Naive thymus-derived CD8-positive, alpha-beta T cell (primary cell): ENCODE data around the gene AMPD3. TPM values are rescaled to one million over a fixed set of nuclear protein-coding genes. Genes with fewer than 3 reads are reported as not detected.
"Not testable (repeated sequence)": the region's sequence is repeated elsewhere in the genome, so short reads cannot be mapped to it uniquely, and the experiment has no call there.

Experiments used
- ATAC-seq, 2 donors: fragments of 150-1000 bp; cut with Tn5 transposase in 1 of 2; sonication (Bioruptor Pico), chemical (Tn5 transposase) in 1 of 2; 1 replicate in 1 of 2; 2 replicates in 1 of 2; pipeline ENCODE4 v1.10.0; 2021; ENCODE audit warnings: mild to moderate bottlenecking in 2 of 2, moderate library complexity in 2 of 2
- POLR2A ChIA-PET: fragments of 350-600 bp; sonication (Branson Sonifier 250); formaldehyde crosslinking; loops from one replicate; lab custom pipeline; 2021; ENCODE audit warnings: antibody characterized with exemption; lab: Charles Lee
- DNase-seq, 10 donors: peaks; one replicate each; pipeline versions ENCODE4 v3.0.0 to v3.0.0-alpha.2; 2020 to 2022
- H3K27ac Mint-ChIP-seq, 10 donors: one replicate each; pipeline ENCODE4 v1.8.0; 2020 to 2022; ENCODE audit warnings: mild to moderate bottlenecking in 10 of 10, mixed read lengths in 10 of 10, moderate library complexity in 4 of 10, inconsistent platforms in 1 of 10
- H3K27me3 Mint-ChIP-seq, 5 donors: one replicate each; pipeline ENCODE4 v1.8.0; 2021 to 2022; ENCODE audit warnings: mixed read lengths in 5 of 5
- H3K36me3 Mint-ChIP-seq, 3 donors: one replicate each; pipeline ENCODE4 v1.8.0; 2020 to 2022; ENCODE audit warnings: mixed read lengths in 3 of 3, mild to moderate bottlenecking in 2 of 3, inconsistent platforms in 1 of 3
- H3K4me1 Mint-ChIP-seq, 4 donors: one replicate each; pipeline ENCODE4 v1.8.0; 2021 to 2022; ENCODE audit warnings: mixed read lengths in 4 of 4
- H3K4me3 Mint-ChIP-seq, 10 donors: one replicate each; pipeline ENCODE4 v1.8.0; 2020 to 2022; ENCODE audit warnings: mild to moderate bottlenecking in 10 of 10, mixed read lengths in 10 of 10, moderate library complexity in 6 of 10, inconsistent platforms in 1 of 10
- H3K9me3 Mint-ChIP-seq, 9 donors: one replicate each; pipeline ENCODE4 v1.8.0; 2020 to 2022; ENCODE audit warnings: mixed read lengths in 9 of 9, mild to moderate bottlenecking in 3 of 9, inconsistent platforms in 1 of 9, moderate library complexity in 1 of 9
- polyA plus RNA-seq, 3 donors: library from polyadenylated mRNA; unstranded; fragments of 300-500 nt; fragmentation: Illumina TruSeq; gene quantifications; one replicate each; pipeline ENCODE4 v1.2.3, GENCODE V29; 2021
- total RNA-seq, 8 experiments: library from RNA in 2 of 8; stranded (reverse) in 2 of 8; gene quantifications; one replicate each; pipeline ENCODE4 v1.2.3 and lab custom pipeline; 2021 to 2026

Gene AMPD3
- total and polyA plus RNA-seq, 5 experiments from 2014 or later, result 4.3 to 28.0 (median 14.2) TPM

- no peaks in the 10 kb centered on the region for H3K36me3 Mint-ChIP-seq
- POLR2A ChIA-PET, result interaction anchor here (1.0 to 2.7 kb wide), 4 partner anchors 41 to 239 kb away, joined by 3 to 10 read pairs (median 8); partner anchors contain the start of genes AMPD3 and RNF141
- H3K4me3 Mint-ChIP-seq, result peak overlapping the region in 7 of 10 donors; percentile 2 to 55 (median 31)
- peaks cover 7 to 33% (median 29%) of the 10 kb centered on the region in 4 donors for H3K4me1 Mint-ChIP-seq
- no peaks in the 10 kb centered on the region for H3K9me3 Mint-ChIP-seq
- peak overlapping the region in 3 of 10 donors; percentile 38 to 63 (median 49) for H3K27ac Mint-ChIP-seq
- ATAC-seq (peak in 1 of 2 donors; percentile 59), DNase-seq (no peak)
- peaks cover 0 to 5% (median 0%) of the 10 kb centered on the region in 5 donors for H3K27me3 Mint-ChIP-seq
These were observed 40.4 kb upstream of the AMPD3 start for GRCh38 chr11:10414659-10415058.

GRCh38 chr11:10415817-10416392 lies 39.2 kb upstream of the AMPD3 start:
- peaks cover 0 to 5% (median 0%) of the 10 kb centered on the region in 5 donors for H3K27me3 Mint-ChIP-seq
- no peak overlapping the region for H3K27ac Mint-ChIP-seq
- H3K36me3 Mint-ChIP-seq, result no peaks in the 10 kb centered on the region
- peaks cover 0 to 3% (median 0%) of the 10 kb centered on the region in 9 donors for H3K9me3 Mint-ChIP-seq
- H3K4me3 Mint-ChIP-seq, result no peak overlapping the region
- POLR2A ChIA-PET, result interaction anchor here (0.6 to 1.0 kb wide), 3 partner anchors 40 to 1164 kb away, joined by 3 to 5 read pairs (median 3); no protein-coding TSS in a partner anchor
- H3K4me1 Mint-ChIP-seq, result peaks cover 5 to 30% (median 27%) of the 10 kb centered on the region in 4 donors
- ATAC-seq (no peak), DNase-seq (no peak)

GRCh38 chr11:10418259-10418949 lies 36.7 kb upstream of the AMPD3 start:
- H3K27ac Mint-ChIP-seq, result peak overlapping the region in 1 of 10 donors; percentile 65
- POLR2A ChIA-PET, result no interaction called here
- H3K9me3 Mint-ChIP-seq, result peaks cover 0 to 5% (median 0%) of the 10 kb centered on the region in 9 donors
- H3K4me3 Mint-ChIP-seq, result no peak overlapping the region
- peaks cover 0 to 5% (median 3%) of the 10 kb centered on the region in 5 donors for H3K27me3 Mint-ChIP-seq
- DNase-seq (no peak), ATAC-seq (no peak)
- H3K4me1 Mint-ChIP-seq, result peaks cover 4 to 24% (median 21%) of the 10 kb centered on the region in 4 donors
- H3K36me3 Mint-ChIP-seq, result no peaks in the 10 kb centered on the region

GRCh38 chr11:10418950-10419310 lies 36.1 kb upstream of the AMPD3 start:
- DNase-seq, result no peak
- POLR2A ChIA-PET, result no interaction called here
- H3K4me3 Mint-ChIP-seq, result no peak overlapping the region
- H3K27me3 Mint-ChIP-seq, result peaks cover 0 to 5% (median 3%) of the 10 kb centered on the region in 5 donors
- no peak for ATAC-seq
- H3K36me3 Mint-ChIP-seq, result no peaks in the 10 kb centered on the region
- peaks cover 0 to 5% (median 0%) of the 10 kb centered on the region in 9 donors for H3K9me3 Mint-ChIP-seq
- no peak overlapping the region for H3K27ac Mint-ChIP-seq
- peaks cover 4 to 19% (median 15%) of the 10 kb centered on the region in 4 donors for H3K4me1 Mint-ChIP-seq

GRCh38 chr11:10426475-10426874 lies 28.6 kb upstream of the AMPD3 start:
- Mint-ChIP-seq H3K4me1 (no peaks in the 10 kb centered on the region), H3K27ac (no peak overlapping the region), H3K9me3 (peaks cover 0 to 10% (median 4%) of the 10 kb centered on the region in 9 donors), H3K27me3 (peaks cover under 1 to 15% (median 9%) of the 10 kb centered on the region in 5 donors), H3K4me3 (no peak overlapping the region), H3K36me3 (peaks cover 0 to 5% (median 0%) of the 10 kb centered on the region in 3 donors)
- POLR2A ChIA-PET, result no interaction called here
- DNase-seq, result no peak
- no peak for ATAC-seq

- H3K36me3 Mint-ChIP-seq, result peaks cover 0 to 5% (median 0%) of the 10 kb centered on the region in 3 donors
These were observed 26.6 kb upstream of the AMPD3 start for GRCh38 chr11:10428453-10428852.

GRCh38 chr11:10429526-10429925 lies 25.5 kb upstream of the AMPD3 start:
- POLR2A ChIA-PET, result no interaction called here
- no peak overlapping the region for H3K4me3 Mint-ChIP-seq
- ATAC-seq (no peak), DNase-seq (no peak)
- no peaks in the 10 kb centered on the region for H3K4me1 Mint-ChIP-seq
- H3K27ac Mint-ChIP-seq, result no peak overlapping the region
- H3K9me3 Mint-ChIP-seq, result peaks cover 0 to 14% (median 4%) of the 10 kb centered on the region in 9 donors
- peaks cover 2 to 17% (median 8%) of the 10 kb centered on the region in 5 donors for H3K27me3 Mint-ChIP-seq
- peaks cover 0 to 5% (median 0%) of the 10 kb centered on the region in 3 donors for H3K36me3 Mint-ChIP-seq

More at GRCh38 chr11:10428453-10428852, 26.6 kb upstream of the AMPD3 start:
- H3K27ac Mint-ChIP-seq, result no peak overlapping the region
- no peaks in the 10 kb centered on the region for H3K4me1 Mint-ChIP-seq
- H3K27me3 Mint-ChIP-seq, result peaks cover 2 to 17% (median 8%) of the 10 kb centered on the region in 5 donors
- ATAC-seq, result no peak
- H3K9me3 Mint-ChIP-seq, result peaks cover 0 to 14% (median 4%) of the 10 kb centered on the region in 9 donors
- POLR2A ChIA-PET, result no interaction called here
- no peak overlapping the region for H3K4me3 Mint-ChIP-seq
- DNase-seq, result no peak

- Mint-ChIP-seq H3K36me3 (peaks cover 0 to 2% (median 0%) of the 10 kb centered on the region in 3 donors), H3K9me3 (peaks cover 0 to 14% (median 4%) of the 10 kb centered on the region in 9 donors), H3K27me3 (peaks cover 2 to 14% (median 6%) of the 10 kb centered on the region in 5 donors), H3K4me1 (peaks cover 0 to 2% (median 0%) of the 10 kb centered on the region in 4 donors), H3K4me3 (no peak overlapping the region), H3K27ac (no peak overlapping the region)
- no peak for DNase-seq
- POLR2A ChIA-PET, result no interaction called here
- no peak for ATAC-seq
These were observed 22.6 kb upstream of the AMPD3 start for GRCh38 chr11:10432493-10432892.

- H3K9me3 Mint-ChIP-seq, result peaks cover 0 to 14% (median 4%) of the 10 kb centered on the region in 9 donors
- ATAC-seq, result no peak
- peaks cover 2 to 14% (median 6%) of the 10 kb centered on the region in 5 donors for H3K27me3 Mint-ChIP-seq
- POLR2A ChIA-PET, result no interaction called here
- H3K4me1 Mint-ChIP-seq, result peaks cover 0 to 2% (median 0%) of the 10 kb centered on the region in 4 donors
- H3K36me3 Mint-ChIP-seq, result peaks cover 0 to 2% (median 0%) of the 10 kb centered on the region in 3 donors
- no peak for DNase-seq
- no peak overlapping the region for H3K27ac Mint-ChIP-seq
- H3K4me3 Mint-ChIP-seq, result no peak overlapping the region
These were observed 22.1 kb upstream of the AMPD3 start for GRCh38 chr11:10432971-10433370.

- ATAC-seq (no peak), DNase-seq (no peak)
- Mint-ChIP-seq H3K4me3 (no peak overlapping the region), H3K36me3 (no peaks in the 10 kb centered on the region), H3K27ac (no peak overlapping the region), H3K4me1 (peaks cover 2 to 9% (median 6%) of the 10 kb centered on the region in 4 donors), H3K27me3 (peaks cover 0 to 6% (median 0%) of the 10 kb centered on the region in 5 donors), H3K9me3 (peaks cover 0 to 13% (median 3%) of the 10 kb centered on the region in 9 donors)
- POLR2A ChIA-PET, result interaction anchor here (0.6 kb wide), 1 partner anchor 19 kb away, joined by 3 read pairs; the partner anchor contains the start of gene AMPD3
These were observed 18.8 kb upstream of the AMPD3 start for GRCh38 chr11:10436224-10436623.

GRCh38 chr11:10436683-10437082 lies 18.4 kb upstream of the AMPD3 start:
- peak overlapping the region in 1 of 10 donors; percentile 63 for H3K27ac Mint-ChIP-seq
- H3K4me1 Mint-ChIP-seq, result peaks cover 4 to 14% (median 10%) of the 10 kb centered on the region in 4 donors
- H3K27me3 Mint-ChIP-seq, H3K4me3 Mint-ChIP-seq, H3K36me3 Mint-ChIP-seq, DNase-seq, ATAC-seq, H3K9me3 Mint-ChIP-seq, POLR2A ChIA-PET: not testable (repeated sequence)

GRCh38 chr11:10438458-10438857 lies 16.6 kb upstream of the AMPD3 start:
- no peak overlapping the region for H3K4me3 Mint-ChIP-seq
- no peaks in the 10 kb centered on the region for H3K27me3 Mint-ChIP-seq
- no peaks in the 10 kb centered on the region for H3K36me3 Mint-ChIP-seq
- no peaks in the 10 kb centered on the region for H3K9me3 Mint-ChIP-seq
- ATAC-seq, result no peak
- no peak for DNase-seq
- no peak overlapping the region for H3K27ac Mint-ChIP-seq
- peaks cover 8 to 27% (median 20%) of the 10 kb centered on the region in 4 donors for H3K4me1 Mint-ChIP-seq
- POLR2A ChIA-PET, result no interaction called here

GRCh38 chr11:10439351-10439750 lies 15.7 kb upstream of the AMPD3 start:
- Mint-ChIP-seq H3K36me3 (no peaks in the 10 kb centered on the region), H3K27me3 (no peaks in the 10 kb centered on the region), H3K4me1 (peaks cover 8 to 30% (median 25%) of the 10 kb centered on the region in 4 donors), H3K9me3 (no peaks in the 10 kb centered on the region), H3K4me3 (no peak overlapping the region), H3K27ac (no peak overlapping the region)
- ATAC-seq, result no peak
- POLR2A ChIA-PET, result no interaction called here
- DNase-seq, result no peak
